KMS-11 (cell line): ENCODE data around the gene ASS1.

ENCODE experiments used
- H2AFZ ChIP-seq: fragments of 200-600 bp; sonication (generic); 2 replicates; pipeline ENCODE4 v1.6.1; 2016; ENCODE audit warnings: antibody characterized with exemption, mixed run types, low read depth
- H3K27ac ChIP-seq: fragments of 200-600 bp; sonication (generic); 2 replicates; pipeline ENCODE4 v1.6.1; 2016; ENCODE audit warnings: mild to moderate bottlenecking, mixed run types
- H3K27me3 ChIP-seq: fragments of 200-600 bp; sonication (generic); 2 replicates; pipeline ENCODE4 v1.6.1; 2017; ENCODE audit warnings: mild to moderate bottlenecking, low read depth, mixed run types, moderate library complexity; ENCODE audit not compliant: insufficient read depth
- H3K36me3 ChIP-seq: fragments of 200-600 bp; sonication (generic); 2 replicates; pipeline ENCODE4 v1.6.1; 2017; ENCODE audit warnings: mild to moderate bottlenecking, mixed run types; ENCODE audit not compliant: insufficient read depth
- H3K4me1 ChIP-seq: fragments of 200-600 bp; sonication (generic); 2 replicates; pipeline ENCODE4 v1.6.1; 2016; ENCODE audit warnings: mild to moderate bottlenecking, low read depth, mixed run types; ENCODE audit not compliant: poor library complexity, severe bottlenecking
- H3K4me2 ChIP-seq: fragments of 200-600 bp; sonication (generic); 2 replicates; pipeline ENCODE4 v1.7.0; 2016; ENCODE audit warnings: mild to moderate bottlenecking, mixed run types
- H3K4me3 ChIP-seq: fragments of 200-600 bp; sonication (generic); IDR thresholded peaks from 2 replicates; pipeline ENCODE4 v1.6.1; 2017; ENCODE audit warnings: low read depth, low read length, mixed read lengths; ENCODE audit not compliant: insufficient read depth
- H3K79me2 ChIP-seq: fragments of 200-600 bp; sonication (generic); 2 replicates; pipeline ENCODE4 v1.6.1; 2016; ENCODE audit warnings: low read depth, mixed run types; ENCODE audit not compliant: insufficient read depth
- H3K9ac ChIP-seq: fragments of 200-600 bp; sonication (generic); 2 replicates; pipeline ENCODE4 v1.6.1; 2016; ENCODE audit warnings: mild to moderate bottlenecking, mixed run types
- H4K20me1 ChIP-seq: fragments of 200-600 bp; sonication (generic); 2 replicates; pipeline ENCODE4 v1.6.1; 2016; ENCODE audit warnings: mild to moderate bottlenecking, mixed run types; ENCODE audit not compliant: insufficient read depth
- CTCF ChIP-seq: fragments of 200-600 bp; sonication (generic); conservative IDR thresholded peaks from 2 replicates; pipeline ENCODE4 v1.6.1; 2017; ENCODE audit warnings: low read depth, mild to moderate bottlenecking, antibody characterized with exemption, low read length, moderate library complexity, mixed read lengths

ASS1 gene

GRCh38 chr9:130467316-130467715, 22.6 kb downstream of the ASS1 start:
- Histone ChIP-seq H3K4me1 (no peaks in the 10 kb centered on the region), H3K9ac (no peak overlapping the region), H3K79me2 (no peaks in the 10 kb centered on the region), H3K27me3 (peaks cover 35% of the 10 kb centered on the region), H2AFZ (no peak overlapping the region), H3K36me3 (no peaks in the 10 kb centered on the region), H3K4me2 (no peak overlapping the region), H3K27ac (no peak overlapping the region), H3K4me3 (no peak overlapping the region), H4K20me1 (no peaks in the 10 kb centered on the region)
- TF ChIP-seq CTCF, result no peak

- H3K4me3 ChIP-seq, result no peak overlapping the region
- TF ChIP-seq CTCF, result no peak
- H3K27ac ChIP-seq, result no peak overlapping the region
- no peak overlapping the region for H3K4me2 ChIP-seq
- no peaks in the 10 kb centered on the region for H4K20me1 ChIP-seq
- H3K79me2 ChIP-seq, result no peaks in the 10 kb centered on the region
- H2AFZ ChIP-seq, result no peak overlapping the region
- H3K4me1 ChIP-seq, result no peaks in the 10 kb centered on the region
- no peak overlapping the region for H3K9ac ChIP-seq
- no peaks in the 10 kb centered on the region for H3K36me3 ChIP-seq
- H3K27me3 ChIP-seq, result peaks cover 34% of the 10 kb centered on the region
Observed at GRCh38 chr9:130468566-130468965, 23.8 kb downstream of the ASS1 start.

GRCh38 chr9:130470269-130470668, 25.5 kb downstream of the ASS1 start:
- no peaks in the 10 kb centered on the region for H4K20me1 ChIP-seq

GRCh38 chr9:130470950-130471349, 26.2 kb downstream of the ASS1 start:
- no peak for TF ChIP-seq CTCF
- Histone ChIP-seq H2AFZ (no peak overlapping the region), H3K36me3 (no peaks in the 10 kb centered on the region), H4K20me1 (no peaks in the 10 kb centered on the region), H3K79me2 (no peaks in the 10 kb centered on the region), H3K9ac (no peak overlapping the region), H3K27ac (no peak overlapping the region), H3K4me1 (no peaks in the 10 kb centered on the region), H3K27me3 (peaks cover 36% of the 10 kb centered on the region), H3K4me2 (no peak overlapping the region), H3K4me3 (no peak overlapping the region)

More at GRCh38 chr9:130470269-130470668, 25.5 kb downstream of the ASS1 start:
- TF ChIP-seq CTCF, result no peak
- no peak overlapping the region for H2AFZ ChIP-seq
- no peak overlapping the region for H3K4me3 ChIP-seq
- H3K4me1 ChIP-seq, result no peaks in the 10 kb centered on the region
- no peak overlapping the region for H3K27ac ChIP-seq
- H3K36me3 ChIP-seq, result no peaks in the 10 kb centered on the region
- H3K79me2 ChIP-seq, result no peaks in the 10 kb centered on the region
- peaks cover 34% of the 10 kb centered on the region for H3K27me3 ChIP-seq
- no peak overlapping the region for H3K4me2 ChIP-seq
- H3K9ac ChIP-seq, result no peak overlapping the region
